Stimulated activated naive B cell treated with anti-CD40 and anti-IgM and Interleukin-4, amounts not matched to agents 10 μg/mL and 1 μg/mL and 100 μg/mL, for 72 hours (primary cell): ENCODE results near the gene SUPT3H.

Experiments
- ATAC-seq, 2 donors: fragments of 150-1000 bp; cut with Tn5 transposase; replicated peaks; 2 replicates each; pipeline ENCODE4 v1.10.0; 2021; ENCODE audit warnings: moderate library complexity in 1 of 2
- DNase-seq: peaks from one replicate; pipeline ENCODE4 v3.0.0; 2021
- H3K27ac Mint-ChIP-seq: one replicate; pipeline ENCODE4 v1.8.0; 2022; ENCODE audit warnings: mild to moderate bottlenecking, mixed read lengths
- H3K27me3 Mint-ChIP-seq, 2 donors: one replicate each; pipeline ENCODE4 v1.8.0; 2022; ENCODE audit warnings: mixed read lengths in 2 of 2
- H3K36me3 Mint-ChIP-seq, 2 donors: one replicate each; pipeline ENCODE4 v1.8.0; 2022; ENCODE audit warnings: mixed read lengths in 2 of 2, mild to moderate bottlenecking in 1 of 2
- H3K4me1 Mint-ChIP-seq, 2 donors: one replicate each; pipeline ENCODE4 v1.8.0; 2022; ENCODE audit warnings: mixed read lengths in 2 of 2, mild to moderate bottlenecking in 1 of 2
- H3K4me3 Mint-ChIP-seq, 2 donors: one replicate each; pipeline ENCODE4 v1.8.0; 2022; ENCODE audit warnings: mild to moderate bottlenecking in 2 of 2, mixed read lengths in 2 of 2, moderate library complexity in 1 of 2
- H3K9me3 Mint-ChIP-seq, 2 donors: one replicate each; pipeline ENCODE4 v1.8.0; 2022; ENCODE audit warnings: mixed read lengths in 2 of 2, mild to moderate bottlenecking in 1 of 2

SUPT3H gene

DNA sequence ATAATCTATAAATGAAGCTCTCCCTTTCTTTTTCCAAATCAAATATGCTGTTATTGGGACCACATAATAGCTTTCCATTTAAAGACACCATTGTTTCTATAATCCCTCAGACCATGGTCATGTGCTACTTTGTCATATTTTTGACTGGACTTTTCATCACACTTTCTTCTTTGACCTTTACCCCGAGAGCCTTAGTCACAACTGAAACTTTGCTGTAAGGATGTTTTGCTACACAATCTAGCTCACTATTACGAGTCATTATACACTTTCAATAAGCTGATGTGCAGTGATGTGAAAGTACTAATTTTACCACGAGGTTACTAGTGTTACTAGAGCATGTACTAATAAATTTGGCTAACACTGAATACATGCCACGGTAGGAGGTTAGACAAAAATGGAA is 416.8 kb downstream of the SUPT3H start:
- Mint-ChIP-seq H3K9me3 (no peaks in the 10 kb centered on the region), H3K4me1 (peaks cover 3 to 7% of the 10 kb centered on the region in 2 donors), H3K4me3 (no peak overlapping the region), H3K27me3 (no peaks in the 10 kb centered on the region), H3K36me3 (peaks cover 5 to 8% of the 10 kb centered on the region in 2 donors), H3K27ac (no peak overlapping the region)
- ATAC-seq (peak; percentile 74 to 84), DNase-seq (no peak)

GRCh38 chr6:44959651-44960050 is 418.1 kb downstream of the SUPT3H start:
- no peak for DNase-seq
- Mint-ChIP-seq H3K27me3 (no peaks in the 10 kb centered on the region), H3K27ac (no peak overlapping the region), H3K36me3 (peaks cover 8 to 13% of the 10 kb centered on the region in 2 donors), H3K9me3 (no peaks in the 10 kb centered on the region), H3K4me3 (no peak overlapping the region), H3K4me1 (peaks cover 3 to 7% of the 10 kb centered on the region in 2 donors)
- no peak for ATAC-seq

DNA sequence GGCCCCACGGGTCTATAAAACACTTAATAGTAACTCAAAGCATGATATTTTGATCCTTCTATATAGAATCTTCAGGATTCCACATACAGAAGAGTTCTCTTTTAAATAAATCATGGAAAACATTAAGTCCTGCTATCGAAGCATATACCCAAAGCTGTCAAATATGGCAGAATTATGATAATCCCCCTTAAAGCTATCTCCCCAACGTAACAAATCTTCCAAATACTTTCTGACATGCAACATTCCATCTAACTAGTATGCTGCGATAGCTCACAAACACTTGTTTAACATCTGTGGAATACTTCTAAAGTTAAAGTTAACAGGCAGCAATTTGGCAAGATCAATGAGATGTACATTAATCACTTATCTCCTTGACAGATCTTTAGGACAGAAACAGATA is 420.6 kb downstream of the SUPT3H start:
- Mint-ChIP-seq H3K4me1 (peaks cover 3 to 7% of the 10 kb centered on the region in 2 donors), H3K9me3 (peaks cover 0 to 2% of the 10 kb centered on the region in 2 donors)

GRCh38 chr6:44956396-44956795 is 421.3 kb downstream of the SUPT3H start:
- peaks cover 18 to 31% of the 10 kb centered on the region in 2 donors for H3K36me3 Mint-ChIP-seq
- H3K4me1 Mint-ChIP-seq: peaks cover 3 to 7% of the 10 kb centered on the region in 2 donors
- DNase-seq (no peak), ATAC-seq (no peak)
- peaks cover 0 to 2% of the 10 kb centered on the region in 2 donors for H3K9me3 Mint-ChIP-seq
- no peak overlapping the region for H3K4me3 Mint-ChIP-seq
- H3K27me3 Mint-ChIP-seq: no peaks in the 10 kb centered on the region
- H3K27ac Mint-ChIP-seq: no peak overlapping the region

More for the DNA sequence above, 420.6 kb downstream of the SUPT3H start:
- Mint-ChIP-seq H3K36me3 (peaks cover 17 to 24% of the 10 kb centered on the region in 2 donors), H3K27me3 (no peaks in the 10 kb centered on the region), H3K27ac (no peak overlapping the region), H3K4me3 (no peak overlapping the region)
- DNase-seq: no peak
- no peak for ATAC-seq

DNA sequence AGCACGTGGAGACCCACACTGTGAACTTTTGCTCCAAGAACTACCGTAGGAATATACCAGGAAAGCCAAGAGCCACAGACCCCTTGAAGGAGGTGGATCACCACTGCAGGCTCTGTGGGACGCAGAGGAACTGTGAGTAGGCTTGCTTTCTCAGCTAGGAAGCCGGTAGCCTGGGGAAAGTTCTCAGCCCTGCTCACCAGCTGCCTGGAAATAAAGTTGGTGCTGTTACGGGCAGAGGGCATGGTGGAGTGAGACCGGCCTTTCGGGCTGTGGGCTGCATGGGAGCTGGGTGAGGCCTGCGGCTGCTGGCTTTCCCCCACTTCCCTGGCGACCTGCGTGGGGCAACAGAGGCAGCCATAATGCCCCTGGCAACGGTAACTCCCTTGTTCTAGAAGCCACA is 422.6 kb downstream of the SUPT3H start:
- Mint-ChIP-seq H3K9me3 (peaks cover 5 to 6% of the 10 kb centered on the region in 2 donors), H3K4me1 (no peaks in the 10 kb centered on the region), H3K27me3 (no peaks in the 10 kb centered on the region), H3K36me3 (peaks cover 23 to 39% of the 10 kb centered on the region in 2 donors), H3K4me3 (no peak overlapping the region), H3K27ac (no peak overlapping the region)
- DNase-seq (no peak), ATAC-seq (no peak)

DNA sequence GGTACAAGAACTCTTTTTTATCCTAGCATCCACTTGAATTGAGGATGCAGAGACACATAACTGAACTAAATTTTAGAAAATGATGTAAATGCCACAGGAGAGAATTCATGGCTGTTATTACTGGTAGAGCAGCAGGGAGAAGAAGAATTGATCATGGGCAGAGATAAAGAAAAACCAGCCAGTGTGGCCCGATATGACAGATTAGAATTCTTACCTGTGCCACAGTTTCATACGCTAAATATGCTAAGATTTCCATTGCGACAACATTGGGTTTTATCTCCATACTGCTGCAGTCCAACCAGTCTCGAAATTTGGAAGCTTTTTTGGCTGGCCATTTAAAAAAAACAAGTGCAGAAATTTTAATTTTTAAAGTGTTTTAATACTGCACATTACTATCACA is 423.5 kb downstream of the SUPT3H start:
- Mint-ChIP-seq H3K36me3 (peaks cover 30 to 48% of the 10 kb centered on the region in 2 donors), H3K4me1 (no peaks in the 10 kb centered on the region), H3K9me3 (peaks cover 7 to 9% of the 10 kb centered on the region in 2 donors), H3K4me3 (no peak overlapping the region), H3K27me3 (no peaks in the 10 kb centered on the region), H3K27ac (no peak overlapping the region)
- ATAC-seq (no peak), DNase-seq (no peak)

DNA sequence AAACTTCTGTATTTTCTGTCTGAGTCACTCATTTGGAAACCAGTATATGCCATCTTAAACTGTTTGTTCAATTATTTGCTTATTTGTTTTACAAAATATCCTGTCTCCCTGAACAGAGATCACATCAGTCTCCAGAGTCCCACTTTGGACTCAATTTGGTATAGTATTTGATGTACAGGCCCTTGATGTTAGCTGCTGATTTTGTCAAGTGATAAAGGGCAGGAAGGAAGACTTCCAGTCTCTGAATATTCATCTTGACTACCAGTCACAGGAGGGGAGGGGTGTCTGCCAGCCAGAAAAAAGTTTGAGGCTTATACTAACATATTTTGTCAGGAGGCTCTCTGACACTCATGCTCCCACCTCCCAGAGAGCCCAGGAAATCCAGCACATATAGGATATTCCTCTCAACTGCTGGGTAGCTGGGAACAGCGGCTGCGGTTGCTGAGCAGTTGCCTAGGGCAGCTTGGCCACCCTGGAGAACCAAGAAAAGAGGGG is 426.4 kb downstream of the SUPT3H start:
- Mint-ChIP-seq H3K27ac (no peak overlapping the region), H3K4me1 (no peaks in the 10 kb centered on the region), H3K9me3 (peaks cover 9 to 10% of the 10 kb centered on the region in 2 donors), H3K36me3 (peaks cover 35 to 64% of the 10 kb centered on the region in 2 donors), H3K4me3 (no peak overlapping the region), H3K27me3 (no peaks in the 10 kb centered on the region)
- DNase-seq (no peak), ATAC-seq (no peak)

DNA sequence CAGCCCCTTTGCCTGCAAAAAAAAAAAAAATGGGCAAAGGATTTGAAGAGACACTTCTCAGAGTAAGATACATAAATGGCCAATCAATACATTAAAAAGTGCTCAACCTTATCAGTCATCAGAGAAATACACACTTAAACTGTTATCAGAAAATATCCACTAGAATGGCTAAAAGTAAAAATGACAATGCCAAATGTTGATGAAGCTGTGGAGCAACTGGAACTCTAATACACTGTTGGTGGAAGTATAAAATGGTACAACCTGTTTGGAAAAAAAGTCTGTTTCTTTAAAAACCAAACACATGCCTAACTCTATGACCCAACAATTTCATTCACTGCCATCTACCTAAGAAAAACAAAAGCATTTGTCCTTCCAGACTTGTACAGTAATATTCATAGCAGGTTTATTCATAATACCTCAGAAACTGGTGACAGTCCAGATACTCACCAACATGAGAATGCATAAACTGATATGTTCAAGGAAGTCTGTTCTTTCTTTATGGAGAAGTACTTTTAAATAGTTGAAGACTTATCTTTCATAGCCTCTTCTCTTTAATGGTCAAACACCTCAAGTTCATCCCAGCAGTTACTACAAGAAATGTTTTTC is 428.0 kb downstream of the SUPT3H start:
- Mint-ChIP-seq H3K27me3 (no peaks in the 10 kb centered on the region), H3K4me3 (no peak overlapping the region), H3K9me3 (peaks cover 11 to 12% of the 10 kb centered on the region in 2 donors), H3K36me3 (peaks cover 40 to 68% of the 10 kb centered on the region in 2 donors), H3K27ac (no peak overlapping the region), H3K4me1 (no peaks in the 10 kb centered on the region)
- no peak for ATAC-seq
- DNase-seq: no peak

DNA sequence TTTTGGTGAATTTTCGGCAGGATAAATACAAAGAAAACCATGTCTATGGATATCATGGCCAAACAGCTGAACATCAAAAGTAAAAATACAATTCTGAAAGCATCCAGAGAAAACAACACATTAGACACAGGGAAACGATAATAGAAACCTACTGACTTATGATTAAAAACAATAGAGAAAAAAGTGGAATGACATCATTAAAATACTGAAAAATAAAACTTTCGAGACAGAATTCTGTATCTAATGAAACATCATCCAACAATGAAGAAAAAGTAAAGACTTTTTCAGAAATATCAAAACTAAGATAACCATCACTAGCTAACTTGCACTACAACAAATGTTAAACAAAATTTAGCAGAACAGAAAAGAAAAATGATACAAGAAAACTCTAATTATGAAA is 434.2 kb downstream of the SUPT3H start:
- H3K9me3 Mint-ChIP-seq: peaks cover 12 to 14% of the 10 kb centered on the region in 2 donors
- no peak overlapping the region for H3K4me3 Mint-ChIP-seq
- H3K27ac Mint-ChIP-seq: no peak overlapping the region

GRCh38 chr6:44942798-44943197 is 434.9 kb downstream of the SUPT3H start:
- Mint-ChIP-seq H3K9me3 (peaks cover 12 to 14% of the 10 kb centered on the region in 2 donors), H3K27me3 (no peaks in the 10 kb centered on the region), H3K36me3 (peaks cover 41 to 56% of the 10 kb centered on the region in 2 donors), H3K4me3 (no peak overlapping the region), H3K27ac (no peak overlapping the region), H3K4me1 (no peaks in the 10 kb centered on the region)
- ATAC-seq (no peak), DNase-seq (no peak)

More for the DNA sequence above, 434.2 kb downstream of the SUPT3H start:
- Mint-ChIP-seq H3K36me3 (peaks cover 41 to 63% of the 10 kb centered on the region in 2 donors), H3K27me3 (no peaks in the 10 kb centered on the region), H3K4me1 (no peaks in the 10 kb centered on the region)
- no peak for DNase-seq
- ATAC-seq: no peak

DNA sequence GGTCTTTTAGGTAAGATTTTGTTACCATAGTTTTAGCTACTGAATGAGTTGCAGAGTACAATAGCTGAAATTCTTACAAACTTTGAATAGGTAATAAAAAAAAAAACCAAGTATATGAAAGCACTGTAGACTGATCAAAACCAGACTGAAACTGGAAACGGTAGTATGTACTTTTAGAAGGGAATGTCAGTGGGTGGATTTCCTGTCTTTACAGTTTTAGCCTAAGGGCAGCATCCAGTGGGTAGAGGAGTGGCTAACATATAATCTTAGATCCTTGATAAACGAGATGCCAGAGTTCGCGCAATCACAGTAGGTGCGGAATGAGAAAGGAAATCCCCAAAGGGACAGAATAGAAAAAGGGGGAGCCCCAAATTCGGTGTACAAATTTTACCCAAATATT is 435.5 kb downstream of the SUPT3H start:
- H3K27ac Mint-ChIP-seq: no peak overlapping the region
- no peak overlapping the region for H3K4me3 Mint-ChIP-seq
- ATAC-seq (no peak), DNase-seq (no peak)
- H3K9me3 Mint-ChIP-seq: peaks cover 12 to 14% of the 10 kb centered on the region in 2 donors
- no peaks in the 10 kb centered on the region for H3K27me3 Mint-ChIP-seq
- H3K4me1 Mint-ChIP-seq: no peaks in the 10 kb centered on the region
- peaks cover 41 to 56% of the 10 kb centered on the region in 2 donors for H3K36me3 Mint-ChIP-seq

- H3K27me3 Mint-ChIP-seq: no peaks in the 10 kb centered on the region
- H3K27ac Mint-ChIP-seq: no peak overlapping the region
- no peak for DNase-seq
- peaks cover 9 to 11% of the 10 kb centered on the region in 2 donors for H3K9me3 Mint-ChIP-seq
- ATAC-seq: no peak
- no peak overlapping the region for H3K4me3 Mint-ChIP-seq
- H3K4me1 Mint-ChIP-seq: no peaks in the 10 kb centered on the region
- peaks cover 32 to 41% of the 10 kb centered on the region in 2 donors for H3K36me3 Mint-ChIP-seq
Measured at GRCh38 chr6:44940367-44940766, 437.4 kb downstream of the SUPT3H start.

- Mint-ChIP-seq H3K27me3 (no peaks in the 10 kb centered on the region), H3K36me3 (peaks cover 13 to 14% of the 10 kb centered on the region in 2 donors), H3K4me3 (no peak overlapping the region), H3K9me3 (peaks cover 5 to 9% of the 10 kb centered on the region in 2 donors), H3K27ac (no peak overlapping the region), H3K4me1 (no peaks in the 10 kb centered on the region)
- DNase-seq (no peak), ATAC-seq (no peak)
Measured at GRCh38 chr6:44935693-44936300, 441.9 kb downstream of the SUPT3H start.

- H3K27ac Mint-ChIP-seq: no peak overlapping the region
- H3K36me3 Mint-ChIP-seq: peaks cover 2 to 3% of the 10 kb centered on the region in 2 donors
- DNase-seq (no peak), ATAC-seq (no peak)
- H3K27me3 Mint-ChIP-seq: no peaks in the 10 kb centered on the region
- H3K4me1 Mint-ChIP-seq: no peaks in the 10 kb centered on the region
- no peaks in the 10 kb centered on the region for H3K9me3 Mint-ChIP-seq
- H3K4me3 Mint-ChIP-seq: peak overlapping the region in 1 of 2 donors; percentile 52
Measured at GRCh38 chr6:44933108-44933507, 444.6 kb downstream of the SUPT3H start.

DNA sequence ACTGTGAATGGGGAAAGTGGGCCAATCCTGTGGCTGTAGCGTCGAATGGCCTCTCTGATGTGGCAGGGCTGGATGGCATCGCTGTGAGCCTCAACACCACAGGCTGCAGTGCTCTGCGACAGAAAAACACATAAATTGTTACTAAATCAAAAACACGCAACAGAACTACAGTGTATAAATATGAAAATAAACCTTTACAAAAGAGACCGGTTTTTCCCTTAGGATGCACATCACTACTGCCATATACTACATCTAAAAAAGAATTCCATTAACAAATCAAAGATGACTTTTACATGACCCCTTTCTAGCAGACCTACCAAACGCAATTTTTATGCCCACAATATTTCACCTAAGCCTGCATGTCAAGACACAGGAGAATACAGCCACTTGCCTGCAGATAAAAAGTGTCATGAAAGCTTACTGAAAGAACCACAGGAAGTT is 445.1 kb downstream of the SUPT3H start:
- no peaks in the 10 kb centered on the region for H3K9me3 Mint-ChIP-seq
- no peaks in the 10 kb centered on the region for H3K4me1 Mint-ChIP-seq
- ATAC-seq: no peak
- no peaks in the 10 kb centered on the region for H3K27me3 Mint-ChIP-seq
- H3K36me3 Mint-ChIP-seq: peaks cover 2 to 5% of the 10 kb centered on the region in 2 donors
- no peak overlapping the region for H3K27ac Mint-ChIP-seq
- no peak for DNase-seq
- H3K4me3 Mint-ChIP-seq: no peak overlapping the region
